Keratinocyte (primary cell): ENCODE results near the gene NTHL1.

Source experiments
- CTCF ChIP-seq, 3 experiments: IDR thresholded peaks in 1 of 3; conservative IDR thresholded peaks in 1 of 3; optimal IDR thresholded peaks in 1 of 3; 2 replicates in 2 of 3; 3 replicates in 1 of 3; pipeline versions ENCODE3 to v1.5.1; 2011; ENCODE audit warnings: low read length in 3 of 3, mild to moderate bottlenecking in 3 of 3, moderate library complexity in 2 of 3, control low read depth in 1 of 3, inconsistent platforms in 1 of 3; ENCODE audit not compliant: insufficient read depth in 2 of 3; ENCODE audit errors: extremely low read depth in 1 of 3
- EZH2 ChIP-seq: IDR thresholded peaks from one replicate; pipeline ENCODE4 v1.6.1; 2012; ENCODE audit warnings: inconsistent platforms, mild to moderate bottlenecking, low read length, moderate library complexity

- TF ChIP-seq CTCF (optimal IDR thresholded peaks at IDR 0.05 in 1 of 3, IDR thresholded peaks at IDR 0.05 in 1 of 3, conservative IDR thresholded peaks at IDR 0.05 in 1 of 3; ENCODE audit: extremely low read depth in 1 of 3, insufficient read depth in 2 of 3, low read length in 3 of 3): no peak
- no peak for TF ChIP-seq EZH2
Observed at GRCh38 chr16:2092256-2092620, 44.6 kb upstream of the NTHL1 start.
